ENCODE results near the gene THSD7B.
"Not testable (repeated sequence)": the region's sequence is repeated elsewhere in the genome, so short reads cannot be mapped to it uniquely, and the experiment has no call there.

Gene THSD7B

DNA sequence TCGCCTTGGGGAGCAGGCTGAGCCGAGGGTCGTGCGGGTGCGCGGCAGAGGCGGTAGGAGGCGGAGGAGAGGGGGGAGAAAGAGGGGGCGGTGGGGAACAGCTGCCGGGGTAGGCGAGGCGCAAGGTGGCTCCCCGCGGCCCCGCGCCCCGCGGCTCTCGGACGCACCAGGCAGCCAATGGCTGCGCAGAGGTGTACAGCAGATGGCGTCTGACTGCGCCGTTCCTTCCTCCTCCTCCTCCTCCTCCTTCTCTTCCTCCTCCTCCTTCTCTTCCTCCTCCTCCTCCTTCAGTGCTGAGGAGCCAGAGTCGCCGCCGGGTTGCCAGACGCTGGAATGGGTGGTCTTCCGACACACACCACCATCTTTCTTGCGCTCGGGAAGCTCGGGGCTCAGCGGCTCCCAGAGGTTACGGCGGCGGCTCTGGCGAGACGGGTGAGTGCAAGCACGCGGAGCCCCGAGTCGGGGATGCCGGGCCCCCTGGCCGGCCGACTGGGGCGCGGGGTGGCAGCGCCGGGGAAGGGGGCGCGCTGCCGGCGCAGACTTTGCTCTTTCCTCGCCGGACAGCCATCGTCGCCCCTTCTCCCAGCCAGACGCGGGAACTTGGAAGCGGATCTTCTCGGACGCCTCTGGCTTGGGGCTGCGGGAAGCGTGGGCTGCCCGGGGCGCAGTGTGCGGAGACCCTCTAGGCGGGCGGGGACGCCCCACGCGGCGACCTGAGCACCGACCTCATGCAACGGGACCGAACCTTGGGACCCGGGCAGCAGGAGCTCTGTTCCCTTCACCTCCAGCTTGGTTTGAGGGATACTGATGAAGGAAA is at the start of gene THSD7B:
THSD7B (plus strand) TSS at position 290 of the 817 bp plus-strand sequence. CDS start 116,634 bp downstream, outside the sequence.
- DNase-seq = no peak

DNA sequence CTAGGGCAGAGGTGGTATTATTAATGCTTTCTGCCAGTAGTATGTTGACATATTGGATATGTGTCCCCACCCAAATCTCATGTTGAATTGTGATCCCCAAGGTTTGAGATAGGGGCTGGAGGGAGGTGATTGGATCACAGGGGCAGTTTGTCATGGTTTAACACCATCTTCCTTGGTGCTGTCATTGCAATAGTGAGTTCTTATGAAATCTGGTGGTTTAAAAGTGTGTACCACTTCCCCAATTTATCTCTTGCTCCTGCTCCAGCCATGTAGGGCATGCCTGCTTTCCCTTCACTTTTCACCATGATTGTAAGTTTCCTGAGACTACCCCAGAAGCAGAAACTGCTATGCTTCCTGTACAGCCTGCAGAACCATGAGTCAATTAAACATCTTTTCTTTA is 47.1 kb upstream of the THSD7B start:
- DNase-seq = no peak

GRCh38 chr2:136727973-136728699 is 37.2 kb upstream of the THSD7B start:
- no peak for DNase-seq

- DNase-seq = no peak
Observed at GRCh38 chr2:136736236-136736635, 29.1 kb upstream of the THSD7B start.

GRCh38 chr2:136738044-136738443 is 27.3 kb upstream of the THSD7B start:
- no peak for DNase-seq

DNA sequence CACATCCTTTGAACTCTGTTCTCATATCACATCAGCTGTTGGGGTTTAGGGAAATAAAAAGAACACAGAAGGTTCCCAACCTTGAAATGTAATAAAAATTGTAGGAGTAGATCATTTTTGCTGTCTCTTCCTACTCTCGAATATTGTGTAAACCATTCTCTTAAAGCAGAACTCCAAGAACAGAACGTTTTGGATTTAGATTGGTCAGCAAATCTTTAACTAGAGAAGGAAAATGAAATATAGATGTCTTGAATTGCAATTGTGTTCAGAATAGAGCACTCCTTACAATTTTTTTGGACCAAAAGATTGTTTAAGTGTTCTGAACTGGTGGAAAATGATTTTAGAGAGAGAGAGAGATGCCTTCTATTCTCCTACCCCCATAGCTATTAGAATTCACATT is 23.9 kb upstream of the THSD7B start:
- DNase-seq = no peak

- no peak for DNase-seq
Observed at GRCh38 chr2:136750065-136750464, 15.3 kb upstream of the THSD7B start.

DNA sequence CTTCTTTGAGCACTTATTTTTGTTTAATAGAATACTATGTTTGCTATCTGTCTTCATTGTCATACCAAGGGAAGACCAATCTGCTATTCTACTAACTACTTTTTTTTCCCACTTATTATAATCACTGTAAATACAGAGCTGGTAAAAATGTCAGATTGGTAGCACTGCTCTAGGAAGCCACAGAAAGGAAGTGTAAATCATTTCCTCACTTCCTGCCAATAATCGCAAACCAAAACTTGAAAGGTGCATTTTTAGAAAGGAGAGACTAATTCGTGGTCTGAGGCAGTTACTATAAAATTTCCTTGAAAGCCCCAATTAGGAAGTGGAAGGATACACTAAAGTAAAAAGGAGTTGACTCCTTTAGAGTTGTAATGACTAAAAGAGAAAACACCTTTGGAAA is 13.9 kb upstream of the THSD7B start:
- no peak for DNase-seq

GRCh38 chr2:136758504-136758903 is 6.8 kb upstream of the THSD7B start:
- DNase-seq = not testable (repeated sequence)

- DNase-seq = no peak
Observed at GRCh38 chr2:136764452-136765255, 691 bp upstream of the THSD7B start.

DNA sequence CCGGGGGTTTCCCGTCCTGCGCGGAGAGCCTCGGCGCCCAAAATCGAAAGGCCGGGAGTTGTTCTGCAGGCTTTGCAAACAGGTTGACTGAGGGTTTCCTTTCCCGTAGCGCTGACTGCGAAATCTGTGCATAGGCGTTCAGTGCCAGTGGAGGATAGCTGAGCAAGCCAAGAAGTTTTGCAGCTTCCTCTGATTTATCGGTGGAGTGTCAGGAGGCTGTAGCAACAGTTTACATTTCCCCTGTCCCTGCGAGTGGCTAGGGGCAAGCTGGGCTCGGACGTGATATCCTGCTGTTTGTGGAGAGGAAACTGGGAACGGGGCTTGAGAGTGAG is 694 bp downstream of the THSD7B start:
- no peak for DNase-seq

DNA sequence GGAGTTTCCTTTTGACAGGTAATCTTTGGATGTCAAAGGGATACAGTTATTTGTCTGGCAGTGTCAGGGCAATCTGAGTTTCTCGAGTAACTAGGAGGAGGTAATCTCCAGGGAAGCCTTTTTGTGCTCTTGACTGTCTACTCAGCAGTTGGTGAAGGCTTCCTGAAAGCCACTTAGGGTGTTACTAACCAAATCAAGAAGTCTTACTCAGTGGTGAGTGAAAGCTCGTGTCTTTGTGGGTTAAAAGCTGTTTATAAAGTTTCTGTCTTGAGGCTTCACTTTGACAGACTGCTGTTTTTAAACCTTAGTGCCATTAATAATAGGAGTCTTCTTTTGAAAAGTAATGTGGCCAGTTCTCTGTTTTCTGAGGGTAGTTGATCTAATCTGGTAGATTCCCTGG is 1.7 kb downstream of the THSD7B start:
- DNase-seq = no peak

- DNase-seq = no peak
Observed at GRCh38 chr2:136769871-136770270, 4.5 kb downstream of the THSD7B start.

DNA sequence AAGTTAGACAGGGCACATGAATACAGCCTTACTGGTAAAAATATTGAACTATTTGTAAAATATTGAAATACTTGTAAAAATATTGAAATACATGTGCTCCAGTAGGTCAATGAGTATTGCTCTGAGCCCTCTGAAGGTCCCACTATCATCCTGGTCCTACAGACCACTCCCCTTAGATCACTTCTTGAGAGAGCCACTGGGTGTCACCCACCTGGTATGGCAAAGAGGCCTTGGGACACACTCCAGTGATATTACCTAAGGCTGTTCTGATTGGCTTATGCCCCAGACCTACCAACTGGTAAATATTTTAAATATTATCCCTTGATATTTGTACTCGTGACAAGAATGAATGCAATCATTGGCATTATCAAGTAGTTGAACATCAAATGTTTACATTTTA is 5.0 kb downstream of the THSD7B start:
- DNase-seq = no peak

DNA sequence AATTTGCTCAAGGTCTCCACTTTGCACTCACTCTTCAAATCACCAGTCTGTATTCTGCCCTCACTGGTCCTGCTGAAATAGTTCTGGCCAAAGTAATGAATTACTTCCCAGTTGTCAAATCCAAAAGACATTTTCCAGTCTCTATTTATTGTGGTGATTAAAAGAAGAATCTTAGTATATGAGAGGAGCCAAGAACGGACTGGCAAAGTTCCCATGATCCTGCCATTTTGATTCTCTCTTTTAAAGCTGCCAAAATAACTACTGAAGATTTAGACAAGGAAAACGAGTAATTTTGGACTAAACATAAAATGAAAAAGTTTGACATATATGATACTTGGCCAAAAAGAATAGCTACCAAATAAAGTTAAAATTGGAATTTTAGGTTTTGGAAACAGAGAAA is 12.0 kb downstream of the THSD7B start:
- DNase-seq = no peak

GRCh38 chr2:136783856-136784255 is 18.5 kb downstream of the THSD7B start:
- no peak for DNase-seq

GRCh38 chr2:136785215-136785614 is 19.9 kb downstream of the THSD7B start:
- no peak for DNase-seq

- no peak for DNase-seq
Observed at GRCh38 chr2:136787970-136788369, 22.6 kb downstream of the THSD7B start.

GRCh38 chr2:136796339-136796738 is 31.0 kb downstream of the THSD7B start:
- no peak for DNase-seq

- no peak for DNase-seq
Observed at GRCh38 chr2:136798766-136799165, 33.4 kb downstream of the THSD7B start.

- no peak for DNase-seq
Observed at GRCh38 chr2:136801661-136802060, 36.3 kb downstream of the THSD7B start.

DNA sequence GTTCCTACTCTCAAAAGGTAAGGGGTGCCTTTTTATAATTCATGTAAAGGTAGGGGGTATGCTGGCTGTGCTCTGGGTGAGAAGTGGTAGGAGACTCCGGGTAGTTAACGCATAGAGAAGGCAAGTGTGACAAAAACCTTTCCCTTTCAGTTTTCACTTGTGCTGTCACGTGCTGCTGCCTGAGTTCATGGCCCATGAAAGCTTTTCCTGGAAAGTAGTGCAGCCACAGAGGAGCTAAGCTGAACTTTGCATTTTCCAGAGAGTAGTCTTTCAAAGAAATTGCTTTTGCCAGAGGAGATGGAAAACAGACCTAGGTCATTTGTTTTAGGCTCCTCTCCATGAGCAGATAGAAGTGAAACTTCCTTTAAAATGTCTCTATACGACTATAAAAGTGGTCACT is 44.7 kb downstream of the THSD7B start:
- no peak for DNase-seq

DNA sequence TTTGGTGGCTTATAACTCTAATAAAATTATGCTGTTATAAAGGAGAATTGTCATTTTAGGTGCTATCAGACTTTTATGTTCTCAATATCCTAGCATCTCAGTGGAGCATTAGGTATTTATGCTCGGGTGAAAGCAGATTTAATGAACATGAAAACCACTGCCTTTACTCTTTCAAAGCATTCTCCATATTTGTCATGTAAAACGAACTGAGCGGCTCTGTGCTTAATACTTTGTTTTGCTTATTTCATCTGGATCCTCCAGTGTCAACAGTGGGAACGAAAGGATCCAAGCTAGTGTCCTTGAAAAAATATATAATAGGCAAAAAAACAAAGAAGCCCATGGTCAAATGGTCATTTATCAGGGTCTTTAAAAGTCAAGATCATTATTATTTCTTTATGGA is 53.5 kb downstream of the THSD7B start:
- no peak for DNase-seq

DNA sequence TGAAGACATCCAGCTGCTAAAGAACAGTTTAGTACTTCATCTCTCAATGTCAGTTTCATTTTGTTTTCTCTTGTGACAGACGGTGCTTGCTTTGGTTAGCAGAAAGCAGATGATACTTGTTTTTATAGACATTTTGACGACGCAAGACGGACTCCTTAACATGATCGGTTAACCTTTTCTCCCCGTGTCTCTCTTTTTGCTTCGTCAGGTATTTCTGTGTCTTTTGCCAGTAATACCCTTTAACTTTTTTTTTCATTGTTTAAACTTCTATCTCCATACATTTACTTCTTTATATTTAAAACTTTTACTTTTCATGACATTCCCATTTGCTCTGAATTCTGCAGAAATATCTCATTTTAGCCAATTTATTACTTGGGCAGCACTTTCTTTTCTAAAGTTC is 57.9 kb downstream of the THSD7B start:
- DNase-seq = no peak

All from activated naive CD4-positive, alpha-beta T cell treated with anti-CD3 and anti-CD28 coated beads, Interleukin-2, amount 50 U/mL, for 16 hours (primary cell).